HepG2 (cell line): ENCODE measurements around the gene TRAIP. TPM values are rescaled to one million over a fixed set of nuclear protein-coding genes. Genes with fewer than 3 reads are reported as not detected.

Experiments used
- ASH2L ChIP-seq: fragments of 300-600, 200-600 bp; sonication (generic); IDR thresholded peaks from 2 replicates; pipeline ENCODE4 v1.7.0; 2017; ENCODE audit warnings: low read depth, mild to moderate bottlenecking, moderate library complexity, mixed read lengths, low read length; ENCODE audit not compliant: insufficient read length
- ATRX ChIP-seq: sonication (generic); formaldehyde crosslinking; IDR thresholded peaks from 2 replicates; pipeline ENCODE4 v1.4.0; 2020; ENCODE audit warnings: missing genetic modification reagents, borderline replicate concordance
- BRD4 ChIP-seq: sonication (generic); formaldehyde crosslinking; IDR thresholded peaks from 2 replicates; pipeline ENCODE4 v1.4.0; 2020; ENCODE audit warnings: missing genetic modification reagents
- CCDC6 ChIP-seq: sonication (generic); formaldehyde crosslinking; IDR thresholded peaks from 2 replicates; pipeline ENCODE4 v1.8.1; 2022; ENCODE audit warnings: mild to moderate bottlenecking, missing genetic modification reagents, moderate library complexity
- CENPT ChIP-seq: sonication (generic); formaldehyde crosslinking; IDR thresholded peaks from 2 replicates; pipeline ENCODE4 v1.8.0; 2022; ENCODE audit warnings: low read depth, mild to moderate bottlenecking, moderate library complexity, missing genetic modification reagents
- IRF2 ChIP-seq: IDR thresholded peaks from 2 replicates; pipeline ENCODE4 v1.6.1; 2018; ENCODE audit warnings: missing genetic modification reagents, missing compliant biosample characterization
- JUN ChIP-seq: sonication (generic); formaldehyde crosslinking; IDR thresholded peaks from 2 replicates; pipeline ENCODE4 v1.4.0; 2020; ENCODE audit warnings: mild to moderate bottlenecking, missing genetic modification reagents
- KLF12 ChIP-seq: sonication (generic); formaldehyde crosslinking; IDR thresholded peaks from 2 replicates; pipeline ENCODE4 v1.4.0; 2020; ENCODE audit warnings: missing genetic modification reagents, borderline replicate concordance
- KMT2A ChIP-seq: sonication (generic); formaldehyde crosslinking; IDR thresholded peaks from 2 replicates; pipeline ENCODE4 v1.4.0; 2020; ENCODE audit warnings: missing genetic modification reagents
- POLR2A ChIP-seq, 2 experiments: IDR thresholded peaks; 2 replicates each; pipeline ENCODE4 v1.6.1; 2011; ENCODE audit warnings: low read depth in 2 of 2, low read length in 2 of 2, mild to moderate bottlenecking in 1 of 2, moderate library complexity in 1 of 2; ENCODE audit not compliant: insufficient read depth in 1 of 2
- PPARG ChIP-seq: conservative IDR thresholded peaks from 2 replicates; pipeline ENCODE4 v1.6.1; 2016; ENCODE audit warnings: missing biosample characterization, missing genetic modification reagents
- REL ChIP-seq: sonication (generic); formaldehyde crosslinking; conservative IDR thresholded peaks from 2 replicates; pipeline ENCODE4 v1.8.0; 2022; ENCODE audit warnings: mild to moderate bottlenecking, missing genetic modification reagents, moderate library complexity
- RXRA ChIP-seq: sonication (generic); formaldehyde crosslinking; IDR thresholded peaks from 2 replicates; pipeline ENCODE4 v1.5.1; 2020; ENCODE audit warnings: missing genetic modification reagents
- TEAD3 ChIP-seq: optimal IDR thresholded peaks from 2 replicates; pipeline ENCODE3; 2016; ENCODE audit warnings: borderline replicate concordance
- WIZ ChIP-seq: sonication (generic); formaldehyde crosslinking; IDR thresholded peaks from 2 replicates; pipeline ENCODE4 v1.5.1; 2020; ENCODE audit warnings: mild to moderate bottlenecking, missing genetic modification reagents
- ZBTB38 ChIP-seq: sonication (generic); formaldehyde crosslinking; IDR thresholded peaks from 2 replicates; pipeline ENCODE4 v1.5.1; 2020; ENCODE audit warnings: mild to moderate bottlenecking, missing genetic modification reagents
- ZFP90 ChIP-seq: sonication (generic); formaldehyde crosslinking; IDR thresholded peaks from 2 replicates; pipeline ENCODE4 v1.8.0; 2022; ENCODE audit warnings: missing genetic modification reagents, mild to moderate bottlenecking, inconsistent platforms, borderline replicate concordance
- ZNF160 ChIP-seq: sonication (generic); formaldehyde crosslinking; IDR thresholded peaks from 2 replicates; pipeline ENCODE4 v1.8.0; 2022; ENCODE audit warnings: mild to moderate bottlenecking, inconsistent platforms, missing genetic modification reagents
- ZNF230 ChIP-seq: sonication (generic); formaldehyde crosslinking; IDR thresholded peaks from 2 replicates; pipeline ENCODE4 v1.4.0; 2020; ENCODE audit warnings: mild to moderate bottlenecking, missing genetic modification reagents
- ZNF367 ChIP-seq: sonication (generic); formaldehyde crosslinking; IDR thresholded peaks from 2 replicates; pipeline ENCODE4 v1.4.0; 2020; ENCODE audit warnings: missing genetic modification reagents, borderline replicate concordance
- ZNF605 ChIP-seq: sonication (generic); formaldehyde crosslinking; IDR thresholded peaks from 2 replicates; pipeline ENCODE4 v1.8.0; 2022; ENCODE audit warnings: mild to moderate bottlenecking, missing genetic modification reagents
- ZNF614 ChIP-seq: IDR thresholded peaks from 2 replicates; pipeline ENCODE4 v1.6.1; 2018; ENCODE audit warnings: missing biosample characterization, missing genetic modification reagents, inconsistent platforms, borderline replicate concordance
- ZNF619 ChIP-seq: sonication (generic); formaldehyde crosslinking; IDR thresholded peaks from 2 replicates; pipeline ENCODE4 v1.4.0; 2020; ENCODE audit warnings: mild to moderate bottlenecking, missing genetic modification reagents
- ZNF878 ChIP-seq: sonication (generic); formaldehyde crosslinking; IDR thresholded peaks from 2 replicates; pipeline ENCODE4 v1.8.1; 2023; ENCODE audit warnings: mild to moderate bottlenecking, missing genetic modification reagents, moderate library complexity
- ZSCAN21 ChIP-seq: sonication (generic); formaldehyde crosslinking; IDR thresholded peaks from 2 replicates; pipeline ENCODE4 v1.8.0; 2022; ENCODE audit warnings: mild to moderate bottlenecking, missing genetic modification reagents, moderate library complexity, borderline replicate concordance
- polyA plus RNA-seq, 8 experiments: library from polyadenylated mRNA; depleted of rRNA in 3 of 8; stranded (reverse) in 7 of 8; unstranded in 1 of 8; fragments of >200 nt; fragmentation: Illumina TruSeq in 4 of 8; extraction: Trizol in 4 of 8; gene quantifications; 2 replicates each; pipeline versions ENCODE4 v1.2.1 to v1.2.3, GENCODE V29; 2011 to 2016; ENCODE audit warnings: low read depth in 4 of 8, missing spikeins in 1 of 8, mixed read lengths in 1 of 8; ENCODE audit not compliant: insufficient read depth in 1 of 8
- total RNA-seq, 5 experiments: library from RNA; depleted of rRNA; stranded (reverse); fragments of >200 nt; fragmentation: Illumina TruSeq; extraction: Trizol; gene quantifications; 2 replicates each; pipeline ENCODE4 v1.2.3, GENCODE V29; 2016; ENCODE audit warnings: low read depth in 1 of 5
- TF ChIP-seq, protein P1 (sequence below): sonication (generic); formaldehyde crosslinking; IDR thresholded peaks from 2 replicates; pipeline ENCODE4 v1.8.1; 2023; ENCODE audit warnings: mild to moderate bottlenecking, missing genetic modification reagents
- TF ChIP-seq, protein P2 (sequence below): sonication (generic); formaldehyde crosslinking; conservative IDR thresholded peaks from 2 replicates; pipeline ENCODE4 v1.4.0; 2020; ENCODE audit warnings: mild to moderate bottlenecking, missing genetic modification reagents, moderate library complexity

TRAIP gene
- total and polyA plus RNA-seq, 2 of the 13 experiments (the other 11 are each of a cell fraction or from before 2014, with no cell fraction given): 13.9 to 23.9 TPM

DNA sequence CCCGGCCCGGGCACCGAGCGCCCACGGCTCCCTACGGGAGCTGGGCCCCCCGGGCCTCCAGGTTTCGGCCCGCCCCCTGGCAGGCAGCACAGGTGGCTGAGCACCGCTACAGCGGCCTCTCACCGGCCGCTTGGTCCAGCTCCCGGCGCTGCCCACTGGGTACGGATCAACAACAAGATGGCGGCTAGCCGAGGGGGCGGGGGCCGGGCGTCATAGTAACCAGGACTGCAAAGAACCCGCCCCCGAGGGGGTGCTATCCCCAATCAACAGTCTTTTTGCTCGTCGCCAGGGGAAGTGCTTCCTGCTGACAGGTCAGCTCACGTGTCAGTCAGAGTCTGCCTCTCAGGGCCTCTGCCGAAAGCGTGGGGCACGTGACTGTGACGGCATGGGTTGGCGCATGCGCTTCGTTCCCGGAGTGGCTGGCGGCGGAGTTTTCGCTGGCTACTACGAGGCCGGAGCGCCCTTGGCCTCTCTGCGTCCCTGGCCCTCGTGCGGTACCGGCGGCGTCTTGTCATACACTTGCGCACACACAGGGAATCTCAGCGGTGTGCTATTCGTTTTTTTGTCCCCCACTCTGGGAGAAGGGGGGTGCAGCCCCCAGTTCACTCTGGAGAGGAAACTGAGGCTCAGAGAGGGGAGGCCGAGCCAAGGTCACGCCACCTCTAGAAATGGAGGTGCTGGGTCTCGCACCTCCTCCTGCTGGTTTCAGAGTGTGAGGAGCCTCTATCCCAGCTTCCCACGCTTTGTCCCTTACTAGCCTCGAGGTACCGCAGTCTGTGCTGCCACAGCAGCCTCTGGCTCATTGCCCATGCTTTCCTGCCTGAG is 69.8 kb downstream of the TRAIP start, which contains the start of gene IP6K1 (continued):
- no peak for TF ChIP-seq CCDC6
- TF ChIP-seq ASH2L: peak; percentile 83
- peak; percentile 50; the same call in 1 of the 2 replicates for TF ChIP-seq ZNF614 (CRISPR knock-in tag)
- TF ChIP-seq RXRA: peak; percentile 36; the same call in 1 of the 2 replicates
- TF ChIP-seq BRD4: peak; percentile 51; the same call in 1 of the 2 replicates
- peak; percentile 68 to 94 for TF ChIP-seq POLR2A (IDR thresholded peaks at IDR 0.05; ENCODE audit: insufficient read depth in 1 of 2, low read depth in 2 of 2, low read length in 2 of 2)
- TF ChIP-seq PPARG: no peak
- TF ChIP-seq, protein P1, sequence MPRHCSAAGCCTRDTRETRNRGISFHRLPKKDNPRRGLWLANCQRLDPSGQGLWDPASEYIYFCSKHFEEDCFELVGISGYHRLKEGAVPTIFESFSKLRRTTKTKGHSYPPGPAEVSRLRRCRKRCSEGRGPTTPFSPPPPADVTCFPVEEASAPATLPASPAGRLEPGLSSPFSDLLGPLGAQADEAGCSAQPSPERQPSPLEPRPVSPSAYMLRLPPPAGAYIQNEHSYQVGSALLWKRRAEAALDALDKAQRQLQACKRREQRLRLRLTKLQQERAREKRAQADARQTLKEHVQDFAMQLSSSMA (CRISPR knock-in tag): peak; percentile 43; the same call in 1 of the 2 replicates
- TF ChIP-seq ATRX: no peak
- peak; percentile 72; the same call in 1 of the 2 replicates for TF ChIP-seq REL
- TF ChIP-seq, protein P2, sequence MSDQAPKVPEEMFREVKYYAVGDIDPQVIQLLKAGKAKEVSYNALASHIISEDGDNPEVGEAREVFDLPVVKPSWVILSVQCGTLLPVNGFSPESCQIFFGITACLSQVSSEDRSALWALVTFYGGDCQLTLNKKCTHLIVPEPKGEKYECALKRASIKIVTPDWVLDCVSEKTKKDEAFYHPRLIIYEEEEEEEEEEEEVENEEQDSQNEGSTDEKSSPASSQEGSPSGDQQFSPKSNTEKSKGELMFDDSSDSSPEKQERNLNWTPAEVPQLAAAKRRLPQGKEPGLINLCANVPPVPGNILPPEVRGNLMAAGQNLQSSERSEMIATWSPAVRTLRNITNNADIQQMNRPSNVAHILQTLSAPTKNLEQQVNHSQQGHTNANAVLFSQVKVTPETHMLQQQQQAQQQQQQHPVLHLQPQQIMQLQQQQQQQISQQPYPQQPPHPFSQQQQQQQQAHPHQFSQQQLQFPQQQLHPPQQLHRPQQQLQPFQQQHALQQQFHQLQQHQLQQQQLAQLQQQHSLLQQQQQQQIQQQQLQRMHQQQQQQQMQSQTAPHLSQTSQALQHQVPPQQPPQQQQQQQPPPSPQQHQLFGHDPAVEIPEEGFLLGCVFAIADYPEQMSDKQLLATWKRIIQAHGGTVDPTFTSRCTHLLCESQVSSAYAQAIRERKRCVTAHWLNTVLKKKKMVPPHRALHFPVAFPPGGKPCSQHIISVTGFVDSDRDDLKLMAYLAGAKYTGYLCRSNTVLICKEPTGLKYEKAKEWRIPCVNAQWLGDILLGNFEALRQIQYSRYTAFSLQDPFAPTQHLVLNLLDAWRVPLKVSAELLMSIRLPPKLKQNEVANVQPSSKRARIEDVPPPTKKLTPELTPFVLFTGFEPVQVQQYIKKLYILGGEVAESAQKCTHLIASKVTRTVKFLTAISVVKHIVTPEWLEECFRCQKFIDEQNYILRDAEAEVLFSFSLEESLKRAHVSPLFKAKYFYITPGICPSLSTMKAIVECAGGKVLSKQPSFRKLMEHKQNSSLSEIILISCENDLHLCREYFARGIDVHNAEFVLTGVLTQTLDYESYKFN (CRISPR knock-in tag): peak; percentile 28
- TF ChIP-seq ZNF230 (CRISPR knock-in tag): peak; percentile 24; the same call in 1 of the 2 replicates
- TF ChIP-seq KLF12: peak; percentile 39; the same call in 1 of the 2 replicates
- TF ChIP-seq ZNF605: peak; percentile 58; the same call in 1 of the 2 replicates
- peak; percentile 42; the same call in 1 of the 2 replicates for TF ChIP-seq JUN (CRISPR knock-in tag)
- peak; percentile 90; the same call in 1 of the 2 replicates for TF ChIP-seq ZSCAN21
- peak; percentile 84 for TF ChIP-seq KMT2A (CRISPR knock-in tag)
- peak; percentile 28; the same call in 1 of the 2 replicates for TF ChIP-seq ZNF367
- TF ChIP-seq ZBTB38 (CRISPR knock-in tag): peak; percentile 82
- peak; percentile 96; the same call in 1 of the 2 replicates for TF ChIP-seq CENPT (CRISPR knock-in tag)
- peak; percentile 67; the same call in 1 of the 2 replicates for TF ChIP-seq ZNF619 (CRISPR knock-in tag)
- 0 out of 2 replicates have a peak, but pooled peaks have one; percentile 5 for TF ChIP-seq WIZ (CRISPR knock-in tag)
- TF ChIP-seq ZNF878 (CRISPR knock-in tag): 0 out of 2 replicates have a peak, but pooled peaks have one; percentile 49
- TF ChIP-seq TEAD3 (CRISPR knock-in tag): peak; percentile 73
- 0 out of 2 replicates have a peak, but pooled peaks have one; percentile 30 for TF ChIP-seq ZFP90 (CRISPR knock-in tag)
- TF ChIP-seq IRF2: no peak
- 0 out of 2 replicates have a peak, but pooled peaks have one; percentile 57 for TF ChIP-seq ZNF160
